AG08396 (cell line): ENCODE measurements around the gene FOXP1.
A peak's percentile ranks its signal among the peaks of the same experiment; 100 is the strongest.

Source experiments
- DNase-seq: peaks from one replicate; pipeline ENCODE4 v3.0.0; 2012; ENCODE audit warnings: low spot score, mixed read lengths

The FOXP1 gene

DNA sequence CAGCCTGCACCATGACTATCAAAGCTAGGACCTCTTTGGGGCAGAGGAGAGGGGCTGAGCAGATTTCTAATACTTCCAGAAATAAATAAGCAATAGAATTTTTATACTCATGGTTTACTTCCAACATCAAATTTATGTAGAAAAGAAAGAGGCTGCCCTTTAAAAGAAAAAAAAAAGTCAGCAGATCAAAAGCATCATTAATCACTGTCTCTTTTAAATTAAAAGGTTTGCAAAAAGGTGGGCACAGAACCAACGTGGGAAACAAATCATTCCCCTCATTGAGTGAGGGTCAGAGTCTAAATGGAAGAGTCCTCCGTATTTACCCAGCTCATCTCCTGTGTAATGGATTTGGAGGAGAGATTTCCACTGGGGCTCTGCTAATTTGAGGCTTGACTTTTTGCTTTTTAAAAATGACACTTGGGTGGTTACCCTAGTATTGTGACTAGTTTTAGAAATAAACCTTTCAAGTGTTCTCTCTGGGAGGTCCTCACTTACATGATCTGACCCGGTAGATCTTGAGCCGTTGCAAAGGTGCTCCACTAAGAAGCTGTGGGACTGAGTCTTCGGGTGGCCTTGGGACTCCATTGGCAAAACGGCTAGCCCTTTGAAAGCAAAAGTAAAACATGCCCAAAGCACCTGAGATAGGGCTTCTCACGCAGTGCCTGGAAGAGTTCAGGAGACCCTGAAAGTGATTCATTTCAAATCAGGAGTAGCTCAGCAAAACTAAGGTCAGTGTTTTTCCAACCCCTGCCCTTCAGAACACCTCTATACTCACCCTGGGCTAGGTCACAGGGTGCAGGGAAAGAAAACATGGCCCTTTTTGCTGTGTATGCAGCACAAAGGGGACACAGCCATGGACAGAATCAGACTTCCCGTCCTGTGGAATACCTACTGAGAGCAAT is 320.9 kb downstream of the FOXP1 start:
- DNase-seq = no peak

DNA sequence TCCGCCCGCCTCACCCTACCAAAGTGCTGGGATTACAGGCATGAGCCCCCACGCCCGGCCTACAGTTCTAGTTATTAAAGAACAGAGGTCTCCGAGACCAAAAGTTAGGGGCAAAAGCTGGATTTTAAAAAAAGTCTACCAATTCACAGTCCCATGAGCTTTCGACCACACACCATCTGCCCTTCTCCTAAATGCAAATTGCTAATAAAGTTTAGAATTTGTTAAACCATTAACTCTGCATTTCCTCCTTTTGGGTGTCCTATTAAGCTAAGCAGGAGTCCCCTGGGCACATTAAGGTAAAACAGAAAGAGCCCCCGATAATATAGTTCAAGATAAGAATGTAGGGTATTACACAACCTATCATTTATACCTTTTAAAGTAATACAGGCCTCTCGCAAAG is 322.7 kb downstream of the FOXP1 start:
- no peak for DNase-seq

DNA sequence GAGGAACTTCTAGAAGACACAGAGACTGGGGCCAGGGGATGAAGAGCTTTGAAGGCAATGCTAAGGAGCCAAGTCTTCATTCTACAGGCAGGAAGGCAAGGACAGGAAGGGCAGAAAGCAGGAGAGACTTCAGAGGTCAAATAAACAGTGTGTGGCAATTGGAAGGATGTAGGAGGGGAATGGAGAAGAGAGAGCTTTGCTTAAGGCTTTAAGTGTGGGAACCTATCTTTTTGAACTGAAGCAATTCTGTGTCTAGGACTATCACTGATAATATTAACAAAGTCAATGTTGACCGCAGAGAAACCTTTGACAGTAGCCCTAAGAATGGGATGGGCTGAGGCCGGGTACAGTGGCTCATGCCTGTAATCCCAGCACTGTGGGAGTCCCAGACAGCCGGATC is 325.0 kb downstream of the FOXP1 start:
- no peak for DNase-seq

DNA sequence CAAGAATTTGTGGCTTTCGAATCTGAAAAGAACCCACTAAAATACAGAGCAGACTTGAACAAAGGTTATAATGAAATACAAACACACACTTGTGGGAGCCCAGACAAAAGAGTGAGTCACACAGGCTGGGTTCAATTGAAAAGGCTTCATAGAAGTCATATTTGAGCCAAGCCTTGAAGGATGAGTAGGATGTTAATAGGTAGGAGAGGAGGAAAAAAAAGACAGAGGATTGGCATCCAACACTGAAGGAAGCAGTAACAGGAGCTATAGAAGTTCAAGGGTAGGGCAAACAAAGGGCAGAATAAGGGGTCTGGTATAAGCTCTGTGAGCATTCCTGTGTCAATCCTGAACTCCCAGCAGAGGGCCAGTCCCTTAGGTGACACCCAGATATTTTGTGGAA is 325.4 kb downstream of the FOXP1 start:
- DNase-seq = no peak

DNA sequence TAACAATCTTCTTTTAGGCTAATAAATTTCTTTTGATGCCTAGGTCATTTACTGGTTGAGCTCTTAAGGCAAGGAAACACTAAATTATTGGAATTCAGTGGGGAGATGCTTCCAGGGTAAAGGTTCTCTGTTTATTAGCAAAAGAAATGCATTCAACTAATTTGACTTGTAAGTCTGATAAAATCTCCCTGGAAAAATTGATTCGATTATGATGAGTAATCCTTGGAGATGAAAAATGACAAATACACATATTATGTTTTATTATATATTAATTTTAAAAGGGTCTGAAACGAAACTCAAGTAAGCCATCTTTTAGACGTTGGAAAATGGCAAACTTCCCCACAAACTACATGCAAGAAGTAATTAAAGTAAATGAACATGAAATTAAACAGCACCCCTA is 328.0 kb downstream of the FOXP1 start:
- no peak for DNase-seq

DNA sequence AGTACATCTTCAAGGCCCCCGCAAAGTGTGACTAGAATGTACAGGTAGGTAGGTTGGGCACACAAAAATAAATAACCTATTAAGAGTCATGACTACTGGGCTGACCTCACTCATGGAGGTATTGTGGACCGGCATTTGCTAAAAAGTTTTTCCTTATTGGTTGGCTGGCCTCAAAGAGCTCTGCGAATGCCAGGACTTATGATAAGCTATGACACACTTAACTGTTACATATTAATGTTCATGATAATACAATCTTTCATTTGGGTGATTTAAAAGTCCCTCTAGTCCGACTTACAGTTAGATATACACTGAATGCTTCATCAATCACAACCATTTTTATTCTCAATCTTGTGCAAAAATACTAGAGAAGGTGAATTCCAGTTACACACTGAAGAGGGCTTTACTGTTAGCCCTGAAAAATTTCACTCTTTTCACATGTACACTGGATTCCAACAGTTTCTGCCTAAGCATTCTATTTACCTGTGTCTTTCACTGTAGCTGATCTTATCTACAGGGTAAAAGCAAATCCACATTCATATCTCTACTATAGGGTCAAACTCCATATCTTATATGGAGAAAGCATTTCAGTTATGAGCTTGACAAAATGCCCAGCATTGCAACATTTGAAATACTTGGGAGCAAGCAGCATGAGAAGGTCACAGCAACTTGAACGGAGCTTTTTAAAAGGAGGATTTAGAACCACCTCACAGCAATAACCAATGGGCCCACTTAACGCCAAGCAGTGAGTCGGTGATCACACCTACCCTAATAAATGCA is 329.1 kb downstream of the FOXP1 start:
- no peak for DNase-seq

DNA sequence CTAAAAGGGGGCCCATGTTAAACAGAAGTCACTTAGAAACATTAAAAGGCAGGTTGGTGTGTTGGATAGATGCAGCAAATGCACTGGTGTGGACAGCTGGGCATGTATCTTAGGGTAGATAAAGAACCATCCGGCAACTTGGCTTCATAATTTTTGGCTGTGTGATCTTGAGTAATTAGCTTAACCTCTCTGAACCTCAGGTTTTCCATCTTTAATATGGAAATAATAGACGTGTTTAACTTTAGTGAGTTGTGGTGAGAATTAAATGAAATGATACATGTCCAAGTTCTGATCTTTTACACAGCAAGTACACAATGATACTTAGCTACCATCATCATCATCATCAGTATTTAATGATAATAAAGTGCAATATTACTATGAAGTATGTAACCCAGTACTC is 330.4 kb downstream of the FOXP1 start:
- no peak for DNase-seq

DNA sequence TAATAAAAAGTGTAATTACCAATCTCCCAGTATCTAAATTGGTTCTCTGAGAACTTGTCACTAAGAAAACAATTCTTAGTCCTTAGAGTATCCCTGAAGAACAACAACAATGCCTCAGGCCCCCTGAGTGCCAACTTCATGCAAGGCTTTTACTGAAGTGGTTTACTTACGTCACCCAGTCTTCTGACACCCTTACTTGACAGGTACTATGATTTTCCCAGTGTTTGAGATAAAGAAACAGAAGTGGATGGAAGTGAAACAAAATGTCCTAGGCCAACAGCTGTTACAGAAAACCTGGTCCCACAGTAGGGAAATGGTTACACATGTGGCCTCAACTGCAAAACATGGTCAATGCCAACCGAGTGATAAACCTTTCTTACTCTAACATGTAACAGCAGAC is 331.1 kb downstream of the FOXP1 start:
- DNase-seq = no peak

DNA sequence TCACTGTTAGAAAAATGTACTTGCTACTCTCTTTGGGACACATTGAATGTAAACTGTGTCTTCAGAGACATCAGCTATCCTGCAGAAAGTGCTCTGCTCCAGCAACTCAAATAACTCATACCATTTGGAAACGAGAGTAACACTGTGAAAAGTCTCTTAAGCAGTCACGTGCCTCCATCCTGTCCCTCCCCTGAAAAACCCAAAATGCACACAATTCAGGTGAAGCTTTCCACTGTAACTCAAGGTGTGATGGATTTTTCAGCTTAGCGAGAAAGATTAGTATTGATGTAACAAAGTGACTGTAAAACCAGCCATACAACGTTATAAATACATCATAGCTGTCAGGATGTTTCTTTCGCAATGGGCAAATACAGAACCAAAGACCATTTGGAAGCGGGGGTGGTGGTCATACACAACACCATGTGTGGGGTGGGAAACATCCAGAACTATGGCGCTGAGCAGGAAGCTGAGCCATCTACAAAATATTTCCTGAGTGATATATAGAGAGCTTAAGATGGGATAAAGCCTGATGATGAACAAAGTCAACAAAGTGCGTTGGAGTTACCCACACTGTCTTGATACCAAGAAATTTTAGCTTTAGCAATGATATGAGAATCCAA is 332.3 kb downstream of the FOXP1 start:
- no peak for DNase-seq

DNA sequence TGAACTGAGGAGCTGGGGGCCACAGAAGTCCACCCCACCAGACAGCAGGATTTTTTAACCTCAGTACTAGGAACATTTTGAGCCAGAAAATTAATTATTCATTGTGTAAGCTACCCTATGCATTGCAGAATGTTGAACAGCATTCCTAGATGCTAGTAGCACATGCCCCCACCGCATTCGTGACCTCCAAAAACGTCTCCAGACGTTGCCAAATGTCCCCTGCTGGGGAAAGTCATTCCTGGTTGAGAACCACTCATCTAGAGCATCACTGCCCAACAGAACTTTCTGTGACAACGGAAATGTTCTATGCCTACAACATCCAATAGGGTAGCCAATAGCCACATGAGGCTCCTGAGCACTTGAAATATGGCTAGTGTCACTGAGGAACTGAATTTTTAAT is 333.5 kb downstream of the FOXP1 start:
- DNase-seq = no peak

DNA sequence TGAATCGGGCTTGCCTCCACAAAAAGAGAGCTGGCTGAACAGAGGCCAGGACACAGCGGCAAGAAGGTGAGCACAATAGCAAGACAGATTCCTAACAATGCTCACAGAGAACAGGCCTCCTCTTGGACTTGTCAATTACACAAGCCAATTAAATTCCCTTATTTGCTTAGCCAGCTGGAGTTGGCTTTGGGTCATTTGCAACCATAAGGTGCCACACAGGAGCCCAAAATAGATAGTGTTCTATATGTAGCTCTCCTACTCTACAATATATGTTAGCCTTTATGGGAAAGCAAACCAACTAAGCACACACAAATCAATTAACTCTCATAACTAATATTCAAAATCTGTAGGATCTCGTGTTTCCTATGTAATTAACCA is 335.6 kb downstream of the FOXP1 start:
- DNase-seq = no peak

DNA sequence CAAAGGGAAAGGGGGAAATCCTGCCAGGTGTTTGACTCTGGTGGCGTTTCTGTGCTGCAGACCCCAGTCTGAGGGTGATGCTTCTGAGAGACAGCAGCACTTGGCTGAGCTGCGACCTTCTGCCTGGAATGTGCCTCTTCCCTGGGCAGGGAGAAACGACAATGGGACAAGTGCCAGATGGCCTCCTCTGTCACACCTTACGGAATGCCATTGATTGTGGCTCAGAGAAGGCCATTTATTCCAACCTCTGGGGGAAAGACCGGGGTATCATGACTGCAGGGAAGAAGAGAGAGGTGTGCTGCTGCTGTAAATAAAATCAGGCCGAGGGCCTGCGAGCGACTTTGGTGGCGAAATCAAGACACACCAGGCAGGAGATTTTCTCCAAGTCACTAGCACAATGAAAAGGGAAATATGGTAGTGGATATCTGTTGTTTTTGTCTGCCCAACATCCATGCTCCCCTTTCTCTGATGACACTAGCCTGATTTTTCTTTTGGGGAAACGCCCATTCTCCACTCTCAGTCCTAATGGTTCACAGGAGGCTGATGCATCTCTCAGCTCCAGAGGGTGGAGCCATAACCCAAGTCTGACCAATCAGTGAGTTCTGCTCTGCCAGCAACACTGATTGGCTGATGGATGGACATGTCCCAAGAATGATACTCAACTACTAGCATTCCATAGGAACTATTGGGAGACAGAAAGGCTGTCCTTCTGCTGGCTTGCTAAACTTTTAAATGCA is 336.1 kb downstream of the FOXP1 start:
- peak; percentile 50 for DNase-seq

DNA sequence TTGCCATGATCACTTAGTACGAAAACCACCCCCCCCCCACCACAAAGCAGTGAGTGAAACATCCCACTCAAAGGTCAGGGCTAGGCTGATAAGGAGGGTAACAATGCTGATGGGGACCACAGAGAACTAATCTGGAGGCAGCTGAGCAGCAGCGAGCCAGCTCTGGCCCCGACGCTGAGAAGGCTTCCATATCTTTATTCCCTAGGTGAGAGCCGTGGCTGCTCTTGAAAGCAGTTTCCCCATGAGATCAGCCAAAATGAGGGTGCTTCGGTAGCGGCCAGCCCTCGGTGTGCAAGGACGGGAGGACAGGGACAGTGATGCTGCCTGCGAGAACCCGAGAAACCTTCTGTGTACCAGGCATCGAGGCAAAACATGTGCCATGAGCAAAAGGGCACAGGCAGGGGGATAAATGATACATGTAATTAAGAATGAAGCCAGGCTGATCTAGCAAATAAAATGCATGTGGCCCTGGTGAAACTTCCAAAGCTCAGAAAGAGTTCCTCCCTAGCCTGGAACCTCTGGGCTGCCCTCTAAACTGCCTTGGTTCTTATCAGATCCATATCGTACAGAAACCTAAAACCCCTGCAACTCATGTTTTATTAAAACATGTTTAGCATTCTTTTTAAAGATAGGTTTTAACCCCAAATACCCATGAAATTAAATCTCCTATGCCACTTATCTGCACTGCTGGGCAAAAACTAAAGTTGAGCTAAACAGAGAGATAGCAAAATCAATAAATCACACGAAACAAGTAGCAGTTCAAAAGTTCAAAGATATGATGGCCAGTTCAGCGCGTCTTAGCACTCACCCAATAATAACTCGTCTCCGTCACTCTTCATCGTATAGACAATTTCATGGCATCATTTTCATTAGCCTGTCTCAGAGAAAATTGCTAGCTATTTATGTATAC is 337.3 kb downstream of the FOXP1 start:
- DNase-seq = no peak

DNA sequence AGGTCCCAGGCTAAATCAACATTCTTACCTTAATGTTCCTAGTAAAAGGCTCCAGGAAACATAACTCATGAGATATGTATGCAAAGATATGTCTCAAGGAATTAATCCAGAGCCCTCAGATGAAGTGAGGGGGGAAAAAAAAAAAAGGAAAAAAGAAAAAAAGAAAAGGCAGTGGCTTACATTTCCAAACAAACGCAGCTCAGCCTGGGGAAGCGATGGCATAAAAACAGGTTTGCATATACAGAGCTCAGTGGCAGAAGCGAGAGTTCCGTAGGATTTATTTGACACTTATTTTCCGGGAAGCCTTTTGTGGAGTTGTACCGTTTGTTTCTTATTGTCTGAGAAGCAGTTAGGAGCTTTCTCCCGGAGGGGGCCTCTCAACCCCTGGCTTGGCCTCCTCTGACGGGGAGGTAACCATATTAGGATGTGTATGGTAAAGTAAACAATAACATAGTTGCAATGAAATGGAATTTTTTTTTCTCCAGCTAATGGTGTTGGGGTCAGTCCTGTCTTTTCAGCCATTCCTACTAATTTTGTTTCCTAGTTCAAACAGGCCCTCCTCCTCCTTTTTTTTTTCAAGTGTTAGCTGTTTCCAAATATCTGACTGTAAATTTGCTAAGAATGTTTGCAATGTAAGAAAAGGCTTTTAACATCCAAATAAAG is 338.6 kb downstream of the FOXP1 start:
- DNase-seq = peak; percentile 35

DNA sequence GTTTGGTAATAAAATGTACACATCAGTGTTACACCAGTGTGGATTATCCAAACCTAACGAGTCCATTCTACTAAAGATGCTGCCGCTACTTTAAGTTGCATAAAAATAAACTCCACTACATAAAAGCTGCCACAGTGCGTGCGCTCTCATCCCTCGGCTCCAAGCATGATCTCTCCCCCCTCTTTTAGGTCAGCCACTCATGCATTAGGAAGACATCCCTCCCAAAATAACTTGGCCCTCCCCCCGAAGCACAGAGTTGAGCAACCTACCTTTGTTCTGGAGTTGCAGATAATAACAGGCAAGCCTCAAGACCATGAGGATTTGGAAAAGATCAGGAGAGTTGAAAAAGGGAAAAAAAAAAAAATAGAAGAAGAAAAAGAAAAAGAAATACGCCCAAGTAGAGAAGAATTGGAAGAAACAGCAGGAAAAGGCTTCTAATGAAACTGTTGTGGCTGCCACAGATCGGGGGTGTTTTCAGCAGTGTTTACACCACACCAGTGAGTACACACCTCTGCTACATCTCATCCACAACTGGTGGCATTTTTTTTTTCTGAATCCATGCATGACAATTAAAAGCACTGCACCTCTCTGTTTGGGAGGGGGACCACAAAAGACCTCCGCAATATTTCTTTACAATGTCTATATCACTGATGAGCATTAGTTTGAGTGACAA is 339.2 kb downstream of the FOXP1 start:
- no peak for DNase-seq

DNA sequence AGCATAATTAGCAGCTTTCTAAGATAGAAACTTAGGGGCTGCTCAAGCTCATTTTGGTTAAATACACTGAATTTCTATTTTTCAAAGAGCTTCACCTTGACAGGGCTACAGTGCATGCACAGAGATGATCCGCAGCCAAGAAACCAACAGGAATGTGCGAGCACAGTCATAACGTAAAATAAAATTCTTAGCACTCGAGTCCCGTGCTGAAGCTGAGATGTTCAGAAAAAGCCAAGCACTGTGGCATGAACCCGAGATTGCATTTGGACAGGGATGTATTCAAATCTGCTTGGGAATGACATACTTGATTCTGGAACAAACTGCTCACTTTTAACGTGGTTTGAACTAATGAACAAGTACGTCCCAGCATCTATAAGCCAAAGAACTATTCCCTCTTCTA is 340.3 kb downstream of the FOXP1 start:
- DNase-seq = no peak

DNA sequence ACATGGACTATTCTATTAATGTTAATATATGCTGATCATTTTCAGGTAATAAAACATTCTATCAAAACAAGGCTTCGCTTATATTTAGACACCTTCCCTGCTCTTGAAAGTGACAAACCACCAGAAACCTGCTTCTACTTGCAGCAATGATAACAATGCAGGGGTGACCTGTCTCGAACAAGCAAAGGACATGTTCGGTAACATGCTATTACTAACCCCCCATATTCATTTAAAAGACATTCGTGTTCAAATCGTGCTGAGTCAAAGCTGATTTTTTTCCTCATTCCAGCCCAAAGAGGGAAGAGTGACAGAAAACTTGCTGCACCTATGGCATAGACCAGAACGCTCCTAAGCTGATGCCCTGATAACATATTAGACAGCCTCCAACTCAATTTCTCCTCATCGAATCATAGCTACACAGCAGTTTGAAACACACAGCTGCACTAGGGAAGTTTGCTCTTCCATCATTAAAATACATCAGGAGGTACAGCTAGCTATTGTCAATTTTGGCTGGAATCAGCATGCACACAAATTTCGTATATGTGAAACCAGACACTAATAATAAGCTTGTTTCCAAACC is 341.5 kb downstream of the FOXP1 start:
- no peak for DNase-seq

DNA sequence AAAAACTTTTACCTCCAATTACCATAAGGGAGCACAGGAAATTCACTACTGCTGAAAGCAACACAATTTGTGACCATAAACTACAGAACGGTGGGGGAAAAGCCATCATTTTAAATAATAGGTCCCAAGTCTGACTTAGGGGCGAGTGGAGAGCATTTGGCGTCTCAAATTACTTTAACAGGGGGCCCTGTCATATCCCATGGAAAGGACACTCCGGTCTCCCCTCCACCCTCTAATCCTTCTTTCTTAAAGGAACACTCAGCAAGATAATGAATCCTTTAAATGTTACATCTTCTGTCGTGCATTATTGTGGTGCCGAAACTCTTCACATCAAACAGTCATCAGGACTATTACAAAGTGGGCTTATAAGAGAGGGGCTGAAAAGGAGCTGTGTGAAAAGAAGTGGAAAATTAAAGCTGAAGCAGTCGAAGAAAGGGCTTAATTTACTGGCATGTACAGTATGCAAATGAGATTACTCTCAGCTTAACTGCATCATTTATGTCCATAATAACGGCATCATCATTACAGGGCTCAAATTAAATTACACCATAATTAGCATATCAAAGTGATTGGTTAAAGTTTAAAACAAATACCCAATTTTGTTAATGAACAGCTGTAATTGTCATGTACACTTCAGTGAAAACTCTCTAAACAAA is 342.2 kb downstream of the FOXP1 start:
- no peak for DNase-seq

DNA sequence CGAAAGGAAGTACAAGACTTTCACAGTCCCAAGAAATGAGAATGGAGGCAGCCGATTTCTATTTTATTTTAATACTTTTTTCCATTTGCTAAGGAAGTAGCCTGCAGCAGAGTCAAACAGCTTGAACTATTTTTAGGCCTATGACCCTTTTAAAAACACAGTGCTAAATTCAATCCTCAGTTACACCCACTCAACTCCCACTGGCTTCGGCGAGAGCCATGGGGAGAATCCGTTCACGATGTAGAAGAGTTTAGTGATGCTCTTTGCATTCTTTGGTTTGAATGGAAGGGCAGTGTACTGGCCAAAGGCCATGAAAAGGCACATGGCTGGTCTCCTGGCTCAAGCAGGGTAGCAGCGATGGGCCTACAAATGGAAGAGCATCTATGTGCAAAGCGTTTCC is 343.5 kb downstream of the FOXP1 start:
- no peak for DNase-seq
